Parathyroid adenoma (tissue), 2 donors: ENCODE results near the gene CTDP1.

Source experiments
- H2AFZ ChIP-seq: fragments of 300-600 bp; sonication (generic); one replicate; pipeline ENCODE4 v1.7.0; 2017; ENCODE audit warnings: antibody characterized with exemption, mild to moderate bottlenecking
- H3K27ac ChIP-seq: fragments of 300-600 bp; sonication (generic); one replicate; pipeline ENCODE4 v1.7.0; 2017
- H3K27me3 ChIP-seq: fragments of 300-600 bp; sonication (generic); one replicate; pipeline ENCODE4 v1.7.0; 2017; ENCODE audit warnings: low read length; ENCODE audit not compliant: control insufficient read depth, insufficient read depth
- H3K36me3 ChIP-seq: fragments of 300-600 bp; sonication (generic); one replicate; pipeline ENCODE4 v1.7.0; 2017; ENCODE audit warnings: low read length; ENCODE audit not compliant: control insufficient read depth, insufficient read depth
- H3K4me1 ChIP-seq: fragments of 300-600 bp; sonication (generic); one replicate; pipeline ENCODE4 v1.7.0; 2017; ENCODE audit warnings: control low read depth
- H3K4me2 ChIP-seq: fragments of 300-600 bp; sonication (generic); one replicate; pipeline ENCODE4 v1.7.0; 2017; ENCODE audit warnings: low read length
- H3K4me3 ChIP-seq: fragments of 300-600 bp; sonication (generic); one replicate; pipeline ENCODE4 v1.7.0; 2017; ENCODE audit warnings: low read depth, low read length
- H3K79me2 ChIP-seq: fragments of 300-600 bp; sonication (generic); one replicate; pipeline ENCODE4 v1.7.0; 2017; ENCODE audit warnings: control low read depth
- H3K9ac ChIP-seq: fragments of 300-600 bp; sonication (generic); one replicate; pipeline ENCODE4 v1.7.0; 2017; ENCODE audit warnings: mild to moderate bottlenecking
- H3K9me3 ChIP-seq: fragments of 300-600 bp; sonication (generic); one replicate; pipeline ENCODE4 v1.7.0; 2017; ENCODE audit warnings: low read length; ENCODE audit not compliant: control insufficient read depth
- CTCF ChIP-seq: fragments of 300-600 bp; sonication (generic); IDR thresholded peaks from one replicate; pipeline ENCODE4 v1.7.0; 2017; ENCODE audit warnings: antibody characterized with exemption, mild to moderate bottlenecking
- donor health status: primary hyperparathyroidism.

The CTDP1 gene

GRCh38 chr18:79776674-79777073, 97.1 kb downstream of the CTDP1 start:
- no peaks in the 10 kb centered on the region for H3K36me3 ChIP-seq

GRCh38 chr18:79778291-79778791, 98.7 kb downstream of the CTDP1 start:
- H3K27me3 ChIP-seq: no peaks in the 10 kb centered on the region
- H3K4me1 ChIP-seq: no peaks in the 10 kb centered on the region
- H3K27ac ChIP-seq: no peak overlapping the region

More at GRCh38 chr18:79776674-79777073, 97.1 kb downstream of the CTDP1 start:
- Histone ChIP-seq H3K9ac (no peak overlapping the region), H3K27ac (no peak overlapping the region), H3K27me3 (no peaks in the 10 kb centered on the region), H3K9me3 (no peaks in the 10 kb centered on the region), H3K4me3 (no peak overlapping the region), H3K79me2 (no peaks in the 10 kb centered on the region), H3K4me2 (no peak overlapping the region), H3K4me1 (no peaks in the 10 kb centered on the region), H2AFZ (no peak overlapping the region)
- no peak for TF ChIP-seq CTCF

GRCh38 chr18:79779021-79779699, 99.6 kb downstream of the CTDP1 start:
- Histone ChIP-seq H3K4me1 (no peaks in the 10 kb centered on the region), H3K9me3 (no peaks in the 10 kb centered on the region), H3K9ac (no peak overlapping the region), H2AFZ (no peak overlapping the region), H3K4me3 (no peak overlapping the region), H3K36me3 (no peaks in the 10 kb centered on the region), H3K27ac (no peak overlapping the region), H3K4me2 (no peak overlapping the region), H3K79me2 (no peaks in the 10 kb centered on the region), H3K27me3 (no peaks in the 10 kb centered on the region)
- no peak for TF ChIP-seq CTCF

More at GRCh38 chr18:79778291-79778791, 98.7 kb downstream of the CTDP1 start:
- no peaks in the 10 kb centered on the region for H3K36me3 ChIP-seq
- TF ChIP-seq CTCF: no peak
- H2AFZ ChIP-seq: no peak overlapping the region
- H3K9me3 ChIP-seq: no peaks in the 10 kb centered on the region
- H3K4me2 ChIP-seq: no peak overlapping the region
- no peak overlapping the region for H3K9ac ChIP-seq
- H3K79me2 ChIP-seq: no peaks in the 10 kb centered on the region
- H3K4me3 ChIP-seq: no peak overlapping the region

- H3K4me2 ChIP-seq: no peak overlapping the region
- H3K9me3 ChIP-seq: no peaks in the 10 kb centered on the region
- no peaks in the 10 kb centered on the region for H3K36me3 ChIP-seq
- TF ChIP-seq CTCF: no peak
- no peaks in the 10 kb centered on the region for H3K27me3 ChIP-seq
- H3K9ac ChIP-seq: no peak overlapping the region
- no peak overlapping the region for H2AFZ ChIP-seq
- H3K27ac ChIP-seq: no peak overlapping the region
- no peaks in the 10 kb centered on the region for H3K4me1 ChIP-seq
- H3K4me3 ChIP-seq: no peak overlapping the region
- H3K79me2 ChIP-seq: no peaks in the 10 kb centered on the region
Measured at GRCh38 chr18:79779700-79780190, 100.1 kb downstream of the CTDP1 start.

- no peak overlapping the region for H3K4me3 ChIP-seq
- H3K36me3 ChIP-seq: no peaks in the 10 kb centered on the region
- no peaks in the 10 kb centered on the region for H3K27me3 ChIP-seq
- no peak overlapping the region for H2AFZ ChIP-seq
- no peaks in the 10 kb centered on the region for H3K4me1 ChIP-seq
- no peaks in the 10 kb centered on the region for H3K9me3 ChIP-seq
- no peaks in the 10 kb centered on the region for H3K79me2 ChIP-seq
- no peak for TF ChIP-seq CTCF
- H3K4me2 ChIP-seq: no peak overlapping the region
- H3K9ac ChIP-seq: no peak overlapping the region
- no peak overlapping the region for H3K27ac ChIP-seq
Measured at GRCh38 chr18:79780547-79780946, 100.9 kb downstream of the CTDP1 start.
